Osteocyte (in vitro differentiated cells): ENCODE data around the gene ERAP2. TPM values are rescaled to one million over a fixed set of nuclear protein-coding genes. Genes with fewer than 3 reads are reported as not detected.
"Not testable (repeated sequence)": the region's sequence is repeated elsewhere in the genome, so short reads cannot be mapped to it uniquely, and the experiment has no call there.

Experiments used
- DNase-seq: peaks from one replicate; pipeline ENCODE4 v3.0.0; 2021; ENCODE audit warnings: mixed read lengths; ENCODE audit not compliant: unreplicated experiment; ENCODE audit errors: extremely low spot score
- H3K27ac Mint-ChIP-seq: one replicate; pipeline ENCODE4 v1.8.0; 2021; ENCODE audit warnings: mild to moderate bottlenecking, mixed read lengths; ENCODE audit not compliant: unreplicated experiment
- H3K27me3 Mint-ChIP-seq: one replicate; pipeline ENCODE4 v1.8.0; 2021; ENCODE audit warnings: mixed read lengths; ENCODE audit not compliant: unreplicated experiment
- H3K36me3 Mint-ChIP-seq: one replicate; pipeline ENCODE4 v1.8.0; 2021; ENCODE audit warnings: mixed read lengths; ENCODE audit not compliant: unreplicated experiment
- H3K4me1 Mint-ChIP-seq: one replicate; pipeline ENCODE4 v1.8.0; 2021; ENCODE audit warnings: mixed read lengths; ENCODE audit not compliant: unreplicated experiment
- H3K4me3 Mint-ChIP-seq: one replicate; pipeline ENCODE4 v1.8.0; 2021; ENCODE audit warnings: mild to moderate bottlenecking, moderate library complexity, mixed read lengths; ENCODE audit not compliant: unreplicated experiment
- H3K9me3 Mint-ChIP-seq: one replicate; pipeline ENCODE4 v1.8.0; 2021; ENCODE audit warnings: mixed read lengths; ENCODE audit not compliant: unreplicated experiment
- total RNA-seq: library from RNA; stranded (reverse); gene quantifications from 2 replicates; pipeline ENCODE4 v1.2.1, GENCODE V29; 2021
- TF ChIP-seq, protein P1 (sequence below): fragments of 200-600 bp; sonication (generic); IDR thresholded peaks from 2 replicates; pipeline ENCODE4 v1.5.0; 2021; ENCODE audit warnings: antibody characterized with exemption, mild to moderate bottlenecking, moderate library complexity

ERAP2 gene
- total RNA-seq, 1 donor from 2014 or later: 3.5 TPM

GRCh38 chr5:96930589-96930988 is 54.3 kb downstream of the ERAP2 start:
- Mint-ChIP-seq H3K4me1 (peaks cover 20% of the 10 kb centered on the region), H3K27me3 (no peaks in the 10 kb centered on the region), H3K36me3 (no peaks in the 10 kb centered on the region), H3K4me3 (no peak overlapping the region), H3K27ac (no peak overlapping the region), H3K9me3 (no peaks in the 10 kb centered on the region)
- TF ChIP-seq, protein P1, sequence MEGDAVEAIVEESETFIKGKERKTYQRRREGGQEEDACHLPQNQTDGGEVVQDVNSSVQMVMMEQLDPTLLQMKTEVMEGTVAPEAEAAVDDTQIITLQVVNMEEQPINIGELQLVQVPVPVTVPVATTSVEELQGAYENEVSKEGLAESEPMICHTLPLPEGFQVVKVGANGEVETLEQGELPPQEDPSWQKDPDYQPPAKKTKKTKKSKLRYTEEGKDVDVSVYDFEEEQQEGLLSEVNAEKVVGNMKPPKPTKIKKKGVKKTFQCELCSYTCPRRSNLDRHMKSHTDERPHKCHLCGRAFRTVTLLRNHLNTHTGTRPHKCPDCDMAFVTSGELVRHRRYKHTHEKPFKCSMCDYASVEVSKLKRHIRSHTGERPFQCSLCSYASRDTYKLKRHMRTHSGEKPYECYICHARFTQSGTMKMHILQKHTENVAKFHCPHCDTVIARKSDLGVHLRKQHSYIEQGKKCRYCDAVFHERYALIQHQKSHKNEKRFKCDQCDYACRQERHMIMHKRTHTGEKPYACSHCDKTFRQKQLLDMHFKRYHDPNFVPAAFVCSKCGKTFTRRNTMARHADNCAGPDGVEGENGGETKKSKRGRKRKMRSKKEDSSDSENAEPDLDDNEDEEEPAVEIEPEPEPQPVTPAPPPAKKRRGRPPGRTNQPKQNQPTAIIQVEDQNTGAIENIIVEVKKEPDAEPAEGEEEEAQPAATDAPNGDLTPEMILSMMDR: no peak
- no peak for DNase-seq

- not testable (repeated sequence) for H3K4me3 Mint-ChIP-seq, H3K9me3 Mint-ChIP-seq, DNase-seq, H3K27me3 Mint-ChIP-seq, H3K36me3 Mint-ChIP-seq, H3K27ac Mint-ChIP-seq
- peaks cover 20% of the 10 kb centered on the region for H3K4me1 Mint-ChIP-seq
These were observed 54.7 kb downstream of the ERAP2 start for GRCh38 chr5:96931037-96931436.

DNA sequence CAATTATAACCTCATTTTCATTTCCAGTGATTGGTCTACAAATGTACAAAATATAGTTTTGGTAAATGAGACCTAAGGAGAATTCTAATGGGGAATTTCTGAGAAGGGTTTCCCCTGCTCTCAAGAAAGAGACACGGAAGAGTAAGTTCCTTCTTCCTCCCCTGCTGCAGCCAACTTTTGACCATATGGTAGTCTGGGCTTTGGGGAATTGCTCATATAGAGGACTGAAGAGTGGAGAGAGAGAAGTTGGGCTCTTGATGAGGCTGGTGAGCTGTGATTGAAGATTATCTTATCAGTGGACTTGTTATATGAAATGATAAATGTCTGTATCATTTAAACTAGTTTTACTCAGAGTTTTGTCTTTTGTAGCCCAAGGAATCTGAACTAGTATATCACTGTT is 55.3 kb downstream of the ERAP2 start:
- peaks cover 20% of the 10 kb centered on the region for H3K4me1 Mint-ChIP-seq
- no peaks in the 10 kb centered on the region for H3K9me3 Mint-ChIP-seq
- no peak overlapping the region for H3K4me3 Mint-ChIP-seq
- H3K27ac Mint-ChIP-seq: no peak overlapping the region
- no peaks in the 10 kb centered on the region for H3K36me3 Mint-ChIP-seq
- DNase-seq: no peak
- H3K27me3 Mint-ChIP-seq: no peaks in the 10 kb centered on the region
- TF ChIP-seq, protein P1: no peak

- H3K27ac Mint-ChIP-seq: no peak overlapping the region
- H3K4me1 Mint-ChIP-seq: peaks cover 21% of the 10 kb centered on the region
- H3K27me3 Mint-ChIP-seq: no peaks in the 10 kb centered on the region
- H3K36me3 Mint-ChIP-seq: no peaks in the 10 kb centered on the region
- H3K4me3 Mint-ChIP-seq: no peak overlapping the region
- no peaks in the 10 kb centered on the region for H3K9me3 Mint-ChIP-seq
- TF ChIP-seq, protein P1: no peak
- no peak for DNase-seq
These were observed 55.7 kb downstream of the ERAP2 start for GRCh38 chr5:96932026-96932425.

DNA sequence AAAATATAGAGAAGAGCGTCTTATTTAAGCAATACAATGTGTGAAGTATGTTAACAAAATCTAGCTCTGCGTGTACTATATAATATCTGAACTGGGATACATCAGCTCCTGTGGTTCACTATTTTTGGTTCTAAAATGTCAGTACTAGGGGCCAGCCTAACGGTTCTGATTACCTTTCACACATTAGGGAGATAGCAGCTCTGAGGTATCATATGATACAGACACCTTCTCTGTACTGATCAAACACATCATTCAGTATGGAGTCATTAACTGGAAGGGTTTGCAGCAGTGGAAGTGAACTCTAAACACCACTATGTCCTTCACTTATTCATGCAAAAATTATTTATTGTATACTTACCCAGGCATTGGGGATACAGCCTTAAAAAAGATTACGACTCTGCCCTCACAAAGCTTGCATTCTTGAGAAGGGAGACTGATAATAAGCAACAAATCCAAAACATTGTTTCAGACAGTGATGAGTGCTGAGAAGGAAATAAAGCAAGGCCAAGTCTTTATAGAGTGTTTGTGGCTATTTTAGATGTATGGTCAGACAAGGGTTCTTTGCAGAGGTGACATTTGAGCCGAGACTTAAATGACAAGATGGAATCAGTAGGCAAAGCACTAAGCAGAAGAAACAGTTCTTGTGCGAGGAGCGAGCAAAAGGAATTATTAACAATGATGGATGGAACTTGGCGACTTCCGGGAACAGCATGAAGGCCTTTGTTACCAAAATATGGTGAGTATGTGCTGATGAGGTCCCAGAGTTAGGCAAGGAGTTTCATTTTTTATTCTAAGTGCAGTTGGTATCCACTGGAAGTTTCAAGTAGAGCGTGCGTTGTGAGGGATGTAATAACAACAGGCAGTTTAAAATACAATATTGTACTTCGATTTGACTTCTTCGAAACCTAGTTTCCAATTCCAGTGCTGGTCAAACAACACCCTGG is 57.7 kb downstream of the ERAP2 start:
- Mint-ChIP-seq H3K4me3 (peak overlapping the region; percentile 86), H3K36me3 (no peaks in the 10 kb centered on the region), H3K9me3 (no peaks in the 10 kb centered on the region), H3K4me1 (peaks cover 41% of the 10 kb centered on the region), H3K27me3 (no peaks in the 10 kb centered on the region), H3K27ac (peak overlapping the region; percentile 97)
- no peak for DNase-seq
- TF ChIP-seq, protein P1: no peak
